OCI-LY1 (cell line): Measurements from ENCODE around the gene GLI2.

Experiments
- H2AFZ ChIP-seq: fragments of 200-600 bp; sonication (generic), shearing (Covaris generic); 2 replicates; pipeline ENCODE4 v1.6.0; 2014; ENCODE audit warnings: antibody characterized with exemption, mild to moderate bottlenecking, low read length
- H3F3A ChIP-seq: fragments of 200-600 bp; sonication (generic), shearing (Covaris generic); 2 replicates; pipeline ENCODE4 v1.6.0; 2014; ENCODE audit warnings: mild to moderate bottlenecking, antibody characterized with exemption, low read length, moderate library complexity; ENCODE audit not compliant: insufficient read depth
- H3K27ac ChIP-seq: fragments of 200-600 bp; sonication (generic); 2 replicates; pipeline ENCODE4 v1.5.1; 2014; ENCODE audit warnings: low read length, mixed run types, mild to moderate bottlenecking, low read depth; ENCODE audit not compliant: poor library complexity, severe bottlenecking
- H3K27me3 ChIP-seq: fragments of 200-600 bp; sonication (generic); 2 replicates; pipeline ENCODE4 v1.6.0; 2014; ENCODE audit warnings: antibody characterized with exemption, mild to moderate bottlenecking, low read length, moderate library complexity; ENCODE audit not compliant: insufficient read depth
- H3K36me3 ChIP-seq: fragments of 200-600 bp; sonication (generic); 2 replicates; pipeline ENCODE4 v1.6.1; 2014; ENCODE audit warnings: mild to moderate bottlenecking, antibody characterized with exemption, low read length, moderate library complexity, mixed read lengths; ENCODE audit not compliant: insufficient read depth
- H3K4me1 ChIP-seq: fragments of 200-600 bp; sonication (generic); 2 replicates; pipeline ENCODE4 v1.5.1; 2014; ENCODE audit warnings: mild to moderate bottlenecking, low read length, moderate library complexity; ENCODE audit not compliant: insufficient read depth, severe bottlenecking
- H3K4me2 ChIP-seq: fragments of 200-600 bp; sonication (generic), shearing (Covaris generic); 2 replicates; pipeline ENCODE4 v1.6.1; 2014; ENCODE audit warnings: low read length
- H3K4me3 ChIP-seq: fragments of 200-600 bp; sonication (generic); 2 replicates; pipeline ENCODE4 v1.5.1; 2014; ENCODE audit warnings: low read length, low read depth, mild to moderate bottlenecking, mixed read lengths; ENCODE audit not compliant: poor library complexity, severe bottlenecking
- H3K79me2 ChIP-seq: fragments of 200-600 bp; shearing (Covaris generic); 2 replicates; pipeline ENCODE4 v1.6.1; 2016; ENCODE audit warnings: mixed run types, low read length, mixed read lengths; ENCODE audit not compliant: insufficient read depth
- H3K9ac ChIP-seq: fragments of 200-600 bp; sonication (generic), shearing (Covaris generic); 2 replicates; pipeline ENCODE4 v1.6.1; 2014; ENCODE audit warnings: mild to moderate bottlenecking, low read length, mixed read lengths
- H3K9me2 ChIP-seq: fragments of 200-600 bp; sonication (generic), shearing (Covaris generic); 2 replicates; pipeline ENCODE4 v1.6.1; 2014; ENCODE audit warnings: low read depth, mild to moderate bottlenecking, low read length, mixed read lengths
- H3K9me3 ChIP-seq: fragments of 200-600 bp; shearing (Covaris generic); 2 replicates; pipeline ENCODE4 v1.6.1; 2014; ENCODE audit warnings: low read length, mixed read lengths
- H4K20me1 ChIP-seq: fragments of 200-600 bp; sonication (generic), shearing (Covaris generic); 2 replicates; pipeline ENCODE4 v1.6.0; 2016; ENCODE audit warnings: mild to moderate bottlenecking, low read length; ENCODE audit not compliant: insufficient read depth
- CTCF ChIP-seq: fragments of 200-600 bp; sonication (generic), shearing (Covaris generic); IDR thresholded peaks from 2 replicates; pipeline ENCODE4 v1.5.1; 2017; ENCODE audit warnings: mild to moderate bottlenecking, antibody characterized with exemption, low read length, moderate library complexity, mixed read lengths
- EZH2 ChIP-seq: fragments of 200-600 bp; sonication (generic), shearing (Covaris generic); IDR thresholded peaks from 2 replicates; pipeline ENCODE4 v1.8.0; 2017; ENCODE audit warnings: borderline replicate concordance, mixed run types, mild to moderate bottlenecking, antibody characterized with exemption, low read length, moderate library complexity, mixed read lengths

The GLI2 gene

GRCh38 chr2:120771781-120772208 lies 36.1 kb downstream of the GLI2 start:
- no peak overlapping the region for H3K9ac ChIP-seq
- no peaks in the 10 kb centered on the region for H4K20me1 ChIP-seq
- no peak overlapping the region for H3K27ac ChIP-seq
- H2AFZ ChIP-seq, result no peak overlapping the region
- H3K79me2 ChIP-seq, result no peaks in the 10 kb centered on the region
- no peaks in the 10 kb centered on the region for H3K9me2 ChIP-seq
- no peaks in the 10 kb centered on the region for H3F3A ChIP-seq
- no peaks in the 10 kb centered on the region for H3K9me3 ChIP-seq
- no peaks in the 10 kb centered on the region for H3K4me1 ChIP-seq
- no peaks in the 10 kb centered on the region for H3K27me3 ChIP-seq
- TF ChIP-seq EZH2, result no peak
- TF ChIP-seq CTCF, result no peak
- H3K4me3 ChIP-seq, result no peak overlapping the region
- no peak overlapping the region for H3K4me2 ChIP-seq
- H3K36me3 ChIP-seq, result no peaks in the 10 kb centered on the region

GRCh38 chr2:120772261-120772660 lies 36.6 kb downstream of the GLI2 start:
- Histone ChIP-seq H3K4me2 (no peak overlapping the region), H2AFZ (no peak overlapping the region), H3K36me3 (no peaks in the 10 kb centered on the region), H4K20me1 (no peaks in the 10 kb centered on the region), H3K4me3 (no peak overlapping the region), H3K27me3 (no peaks in the 10 kb centered on the region), H3F3A (no peaks in the 10 kb centered on the region), H3K79me2 (no peaks in the 10 kb centered on the region), H3K27ac (no peak overlapping the region), H3K9ac (no peak overlapping the region), H3K9me2 (no peaks in the 10 kb centered on the region), H3K4me1 (no peaks in the 10 kb centered on the region), H3K9me3 (no peaks in the 10 kb centered on the region)
- no peak for TF ChIP-seq CTCF
- no peak for TF ChIP-seq EZH2

GRCh38 chr2:120773186-120773800 lies 37.6 kb downstream of the GLI2 start:
- Histone ChIP-seq H3K9me2 (no peaks in the 10 kb centered on the region), H3F3A (no peaks in the 10 kb centered on the region), H3K9ac (no peak overlapping the region), H3K27ac (no peak overlapping the region), H3K36me3 (no peaks in the 10 kb centered on the region), H2AFZ (no peak overlapping the region), H3K4me3 (no peak overlapping the region), H3K9me3 (no peaks in the 10 kb centered on the region), H3K79me2 (no peaks in the 10 kb centered on the region), H3K27me3 (no peaks in the 10 kb centered on the region), H4K20me1 (no peaks in the 10 kb centered on the region), H3K4me2 (no peak overlapping the region), H3K4me1 (no peaks in the 10 kb centered on the region)
- TF ChIP-seq EZH2 (no peak), CTCF (no peak)
